HepG2 (cell line): ENCODE measurements around the gene NPPC. TPM values are rescaled to one million over a fixed set of nuclear protein-coding genes. Genes with fewer than 3 reads are reported as not detected.

ENCODE experiments used
- AHR ChIP-seq: IDR thresholded peaks from 2 replicates; pipeline ENCODE4 v1.6.1; 2018; ENCODE audit warnings: missing genetic modification reagents, missing compliant biosample characterization
- ETS1 ChIP-seq: sonication (generic); formaldehyde crosslinking; IDR thresholded peaks from 2 replicates; pipeline ENCODE4 v1.4.0; 2020; ENCODE audit warnings: missing genetic modification reagents
- GMEB1 ChIP-seq: sonication (generic); formaldehyde crosslinking; IDR thresholded peaks from 2 replicates; pipeline ENCODE4 v1.5.1; 2020; ENCODE audit warnings: missing genetic modification reagents, mild to moderate bottlenecking, borderline replicate concordance
- MYC ChIP-seq: sonication (generic); formaldehyde crosslinking; IDR thresholded peaks from 2 replicates; pipeline ENCODE4 v1.9.0; 2021; ENCODE audit warnings: missing genetic modification reagents, borderline replicate concordance
- RARA ChIP-seq: IDR thresholded peaks from 2 replicates; pipeline ENCODE4 v1.6.1; 2016; ENCODE audit warnings: missing genetic modification reagents, missing compliant biosample characterization
- SMYD3 ChIP-seq: sonication (generic); formaldehyde crosslinking; IDR thresholded peaks from 2 replicates; pipeline ENCODE4 v1.8.1; 2023; ENCODE audit warnings: mild to moderate bottlenecking, missing genetic modification reagents
- TIGD3 ChIP-seq: sonication (generic); formaldehyde crosslinking; IDR thresholded peaks from 2 replicates; pipeline ENCODE4 v1.5.1; 2020; ENCODE audit warnings: mild to moderate bottlenecking, missing genetic modification reagents, borderline replicate concordance
- U2AF2 ChIP-seq: fragments of 200-400 bp; formaldehyde crosslinking; IDR thresholded peaks from 2 replicates; pipeline ENCODE4 v1.6.1; 2017; ENCODE audit warnings: low read depth, mild to moderate bottlenecking, low read length
- UBTF ChIP-seq: sonication (generic); formaldehyde crosslinking; IDR thresholded peaks from 2 replicates; pipeline ENCODE4 v1.4.0; 2020; ENCODE audit warnings: mild to moderate bottlenecking, missing genetic modification reagents
- ZC3H4 ChIP-seq: sonication (generic); formaldehyde crosslinking; IDR thresholded peaks from 2 replicates; pipeline ENCODE4 v1.4.0; 2020; ENCODE audit warnings: missing genetic modification reagents, borderline replicate concordance
- ZEB1 ChIP-seq: IDR thresholded peaks from 2 replicates; pipeline ENCODE4 v1.6.1; 2012; ENCODE audit warnings: mild to moderate bottlenecking, low read depth, inconsistent platforms; ENCODE audit not compliant: insufficient replicate concordance
- ZNF547 ChIP-seq: sonication (generic); formaldehyde crosslinking; IDR thresholded peaks from 2 replicates; pipeline ENCODE4 v1.5.1; 2020; ENCODE audit warnings: mild to moderate bottlenecking, missing genetic modification reagents
- ZNF816 ChIP-seq: sonication (generic); formaldehyde crosslinking; IDR thresholded peaks from 2 replicates; pipeline ENCODE4 v1.8.0; 2022; ENCODE audit warnings: missing genetic modification reagents, mild to moderate bottlenecking, borderline replicate concordance
- polyA plus RNA-seq, 8 experiments: library from polyadenylated mRNA; depleted of rRNA in 3 of 8; stranded (reverse) in 7 of 8; unstranded in 1 of 8; fragments of >200 nt; fragmentation: Illumina TruSeq in 4 of 8; extraction: Trizol in 4 of 8; gene quantifications; 2 replicates each; pipeline versions ENCODE4 v1.2.1 to v1.2.3, GENCODE V29; 2011 to 2016; ENCODE audit warnings: low read depth in 4 of 8, missing spikeins in 1 of 8, mixed read lengths in 1 of 8; ENCODE audit not compliant: insufficient read depth in 1 of 8
- total RNA-seq, 5 experiments: library from RNA; depleted of rRNA; stranded (reverse); fragments of >200 nt; fragmentation: Illumina TruSeq; extraction: Trizol; gene quantifications; 2 replicates each; pipeline ENCODE4 v1.2.3, GENCODE V29; 2016; ENCODE audit warnings: low read depth in 1 of 5

NPPC gene
- total and polyA plus RNA-seq, 2 of the 13 experiments (the other 11 are each of a cell fraction or from before 2014, with no cell fraction given), result 0.11 TPM; not detected in 1

GRCh38 chr2:231900972-231901371 lies 25.2 kb downstream of the NPPC start (continued):
- TF ChIP-seq GMEB1 (CRISPR knock-in tag) (no peak), U2AF2 (no peak), ZNF816 (no peak), ZEB1 (no peak), AHR (CRISPR knock-in tag) (no peak), TIGD3 (no peak), ZC3H4 (CRISPR knock-in tag) (no peak), MYC (CRISPR knock-in tag) (no peak), UBTF (CRISPR knock-in tag) (0 out of 2 replicates have a peak, but pooled peaks have one; percentile 6), SMYD3 (no peak), ETS1 (CRISPR knock-in tag) (no peak), ZNF547 (CRISPR knock-in tag) (0 out of 2 replicates have a peak, but pooled peaks have one; percentile 19), RARA (no peak)
